ENCODE data around the gene NATD1.

Gene NATD1

GRCh38 chr17:21251337-21252010 is 1.7 kb downstream of the NATD1 start:
- Histone ChIP-seq H2AFZ (ENCODE audit: low read depth, low read length) (no peak overlapping the region), H3K9me3 (ENCODE audit: insufficient read depth, low read length) (no peaks in the 10 kb centered on the region), H3K27ac (ENCODE audit: low read length) (no peak overlapping the region), H4K20me1 (ENCODE audit: insufficient read depth, low read length) (no peaks in the 10 kb centered on the region), H3K4me3 (ENCODE audit: low read length) (no peak overlapping the region), H3K36me3 (replicated peaks; ENCODE audit: low read depth, low read length) (no peaks in the 10 kb centered on the region), H3K4me2 (ENCODE audit: low read length) (no peak overlapping the region), H3K4me1 (ENCODE audit: low read length) (no peaks in the 10 kb centered on the region), H3K79me2 (ENCODE audit: low read length) (no peaks in the 10 kb centered on the region), H3K9ac (ENCODE audit: low read length) (no peak overlapping the region), H3K27me3 (ENCODE audit: low read depth, low read length) (no peaks in the 10 kb centered on the region)
- TF ChIP-seq CTCF (IDR thresholded peaks at IDR 0.05; ENCODE audit: low read depth, low read length) (no peak), EZH2phosphoT487 (IDR thresholded peaks at IDR 0.05; ENCODE audit: low read depth) (no peak)

GRCh38 chr17:21250854-21251253 is 2.4 kb downstream of the NATD1 start:
- H3K4me2 ChIP-seq (ENCODE audit: low read length), result no peak overlapping the region
- H3K27ac ChIP-seq (ENCODE audit: low read length), result no peak overlapping the region
- H3K27me3 ChIP-seq (ENCODE audit: low read depth, low read length), result no peaks in the 10 kb centered on the region
- no peaks in the 10 kb centered on the region for H3K9me3 ChIP-seq (ENCODE audit: insufficient read depth, low read length)
- no peak overlapping the region for H3K4me3 ChIP-seq (ENCODE audit: low read length)
- TF ChIP-seq EZH2phosphoT487 (IDR thresholded peaks at IDR 0.05; ENCODE audit: low read depth) (no peak), CTCF (IDR thresholded peaks at IDR 0.05; ENCODE audit: low read depth, low read length) (no peak)
- no peaks in the 10 kb centered on the region for H3K4me1 ChIP-seq (ENCODE audit: low read length)
- H3K9ac ChIP-seq (ENCODE audit: low read length), result no peak overlapping the region
- H3K79me2 ChIP-seq (ENCODE audit: low read length), result no peaks in the 10 kb centered on the region
- no peak overlapping the region for H2AFZ ChIP-seq (ENCODE audit: low read depth, low read length)
- H4K20me1 ChIP-seq (ENCODE audit: insufficient read depth, low read length), result no peaks in the 10 kb centered on the region
- no peaks in the 10 kb centered on the region for H3K36me3 ChIP-seq (replicated peaks; ENCODE audit: low read depth, low read length)

GRCh38 chr17:21249920-21250703 is 3.1 kb downstream of the NATD1 start:
- Histone ChIP-seq H2AFZ (ENCODE audit: low read depth, low read length) (no peak overlapping the region), H4K20me1 (ENCODE audit: insufficient read depth, low read length) (no peaks in the 10 kb centered on the region), H3K27me3 (ENCODE audit: low read depth, low read length) (no peaks in the 10 kb centered on the region), H3K4me3 (ENCODE audit: low read length) (no peak overlapping the region), H3K9ac (ENCODE audit: low read length) (no peak overlapping the region), H3K9me3 (ENCODE audit: insufficient read depth, low read length) (no peaks in the 10 kb centered on the region), H3K36me3 (replicated peaks; ENCODE audit: low read depth, low read length) (no peaks in the 10 kb centered on the region), H3K79me2 (ENCODE audit: low read length) (no peaks in the 10 kb centered on the region), H3K27ac (ENCODE audit: low read length) (no peak overlapping the region), H3K4me1 (ENCODE audit: low read length) (no peaks in the 10 kb centered on the region), H3K4me2 (ENCODE audit: low read length) (no peak overlapping the region)
- TF ChIP-seq CTCF (IDR thresholded peaks at IDR 0.05; ENCODE audit: low read depth, low read length) (no peak), EZH2phosphoT487 (IDR thresholded peaks at IDR 0.05; ENCODE audit: low read depth) (no peak)

GRCh38 chr17:21249086-21249795 is 4.0 kb downstream of the NATD1 start:
- Histone ChIP-seq H3K4me1 (ENCODE audit: low read length) (no peaks in the 10 kb centered on the region), H3K36me3 (replicated peaks; ENCODE audit: low read depth, low read length) (no peaks in the 10 kb centered on the region), H3K9me3 (ENCODE audit: insufficient read depth, low read length) (no peaks in the 10 kb centered on the region), H3K27me3 (ENCODE audit: low read depth, low read length) (no peaks in the 10 kb centered on the region), H3K9ac (ENCODE audit: low read length) (no peak overlapping the region), H4K20me1 (ENCODE audit: insufficient read depth, low read length) (no peaks in the 10 kb centered on the region), H3K79me2 (ENCODE audit: low read length) (no peaks in the 10 kb centered on the region), H3K4me3 (ENCODE audit: low read length) (no peak overlapping the region), H2AFZ (ENCODE audit: low read depth, low read length) (no peak overlapping the region), H3K27ac (ENCODE audit: low read length) (no peak overlapping the region), H3K4me2 (ENCODE audit: low read length) (no peak overlapping the region)
- TF ChIP-seq EZH2phosphoT487 (IDR thresholded peaks at IDR 0.05; ENCODE audit: low read depth) (no peak), CTCF (IDR thresholded peaks at IDR 0.05; ENCODE audit: low read depth, low read length) (no peak)
